Astrocyte of the spinal cord (primary cell): ENCODE measurements around the gene DSTYK.

Experiments
- DNase-seq: peaks from one replicate; pipeline ENCODE4 v3.0.0; 2011; ENCODE audit warnings: low read depth, low spot score
- H3K4me3 ChIP-seq: 2 replicates; pipeline ENCODE4 v1.5.1; 2011; ENCODE audit warnings: low read depth, mild to moderate bottlenecking, low read length, moderate library complexity
- in situ Hi-C: cut with HindIII; loops from 2 replicates; pipeline ENCODE4 v1.10.0; 2017; ENCODE audit warnings: low sequenced_read_pairs
- TF ChIP-seq, protein P1 (sequence below): IDR thresholded peaks from 2 replicates; pipeline ENCODE4 v1.5.1; 2012; ENCODE audit warnings: low read depth, mild to moderate bottlenecking, low read length, inconsistent platforms

DSTYK gene

DNA sequence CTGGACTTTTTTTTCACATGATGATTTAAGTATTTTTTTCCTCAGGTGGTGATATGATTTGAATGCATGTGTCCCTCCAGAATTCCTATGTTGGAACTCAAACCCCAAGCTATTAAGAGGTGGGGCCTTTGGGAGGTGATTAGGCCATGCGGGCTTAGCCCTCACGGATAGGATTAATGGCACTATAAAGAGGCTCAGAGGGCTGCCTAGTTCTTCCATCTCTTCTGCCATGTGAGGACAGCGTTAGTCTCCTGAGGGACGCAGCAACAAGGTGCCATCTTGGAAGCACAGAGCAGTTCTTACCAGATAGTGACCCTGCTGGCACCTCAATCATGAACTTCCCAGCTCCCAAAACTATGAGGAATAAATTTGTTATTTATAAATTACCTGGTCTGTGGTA lies 71.4 kb downstream of the DSTYK start:
- TF ChIP-seq, protein P1, sequence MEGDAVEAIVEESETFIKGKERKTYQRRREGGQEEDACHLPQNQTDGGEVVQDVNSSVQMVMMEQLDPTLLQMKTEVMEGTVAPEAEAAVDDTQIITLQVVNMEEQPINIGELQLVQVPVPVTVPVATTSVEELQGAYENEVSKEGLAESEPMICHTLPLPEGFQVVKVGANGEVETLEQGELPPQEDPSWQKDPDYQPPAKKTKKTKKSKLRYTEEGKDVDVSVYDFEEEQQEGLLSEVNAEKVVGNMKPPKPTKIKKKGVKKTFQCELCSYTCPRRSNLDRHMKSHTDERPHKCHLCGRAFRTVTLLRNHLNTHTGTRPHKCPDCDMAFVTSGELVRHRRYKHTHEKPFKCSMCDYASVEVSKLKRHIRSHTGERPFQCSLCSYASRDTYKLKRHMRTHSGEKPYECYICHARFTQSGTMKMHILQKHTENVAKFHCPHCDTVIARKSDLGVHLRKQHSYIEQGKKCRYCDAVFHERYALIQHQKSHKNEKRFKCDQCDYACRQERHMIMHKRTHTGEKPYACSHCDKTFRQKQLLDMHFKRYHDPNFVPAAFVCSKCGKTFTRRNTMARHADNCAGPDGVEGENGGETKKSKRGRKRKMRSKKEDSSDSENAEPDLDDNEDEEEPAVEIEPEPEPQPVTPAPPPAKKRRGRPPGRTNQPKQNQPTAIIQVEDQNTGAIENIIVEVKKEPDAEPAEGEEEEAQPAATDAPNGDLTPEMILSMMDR = no peak
- DNase-seq = no peak
- in situ Hi-C loops = no loop called here
- H3K4me3 ChIP-seq = no peak overlapping the region

DNA sequence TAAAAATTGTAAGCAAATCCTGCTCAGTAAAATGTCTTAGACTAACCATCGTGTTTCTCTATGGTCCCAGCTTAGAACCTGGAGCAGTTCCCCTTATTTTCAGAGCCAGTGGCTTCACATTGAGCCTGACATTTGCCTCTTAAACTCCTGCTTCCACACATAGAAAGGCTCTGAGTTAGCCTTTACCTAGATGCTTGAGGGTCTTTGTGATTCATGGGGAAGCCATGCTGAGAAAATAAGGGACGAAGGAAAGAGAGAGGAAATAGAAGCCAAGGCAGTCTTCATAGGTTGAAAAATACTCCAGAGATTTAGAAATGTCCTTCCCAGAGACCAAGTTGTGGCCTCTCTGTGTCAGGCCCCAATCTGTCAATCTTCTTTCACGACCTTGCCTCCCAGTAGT lies 73.6 kb downstream of the DSTYK start:
- in situ Hi-C loops = no loop called here
- TF ChIP-seq, protein P1 = no peak
- DNase-seq = no peak
- no peak overlapping the region for H3K4me3 ChIP-seq

DNA sequence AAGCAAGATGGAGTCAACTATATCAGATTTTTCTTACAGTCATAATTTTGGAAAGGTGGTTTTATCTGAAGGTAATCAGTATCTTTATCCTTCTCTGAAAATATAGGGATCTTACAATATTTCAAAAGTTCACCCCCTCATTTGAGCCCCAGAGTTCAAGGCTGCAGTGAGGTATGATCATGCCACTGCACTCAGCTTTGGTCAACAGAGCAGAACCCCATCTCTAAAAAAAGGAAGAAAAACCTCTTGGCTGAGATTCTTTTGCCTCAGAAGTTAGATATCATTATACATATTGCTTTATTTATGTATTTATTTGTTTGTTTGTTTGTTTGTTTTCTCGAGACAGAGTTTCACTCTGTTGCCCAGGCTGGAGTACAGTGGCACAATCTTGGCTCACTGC lies 78.2 kb downstream of the DSTYK start:
- no peak overlapping the region for H3K4me3 ChIP-seq
- no peak for DNase-seq
- in situ Hi-C loops = no loop called here
- TF ChIP-seq, protein P1 = no peak

DNA sequence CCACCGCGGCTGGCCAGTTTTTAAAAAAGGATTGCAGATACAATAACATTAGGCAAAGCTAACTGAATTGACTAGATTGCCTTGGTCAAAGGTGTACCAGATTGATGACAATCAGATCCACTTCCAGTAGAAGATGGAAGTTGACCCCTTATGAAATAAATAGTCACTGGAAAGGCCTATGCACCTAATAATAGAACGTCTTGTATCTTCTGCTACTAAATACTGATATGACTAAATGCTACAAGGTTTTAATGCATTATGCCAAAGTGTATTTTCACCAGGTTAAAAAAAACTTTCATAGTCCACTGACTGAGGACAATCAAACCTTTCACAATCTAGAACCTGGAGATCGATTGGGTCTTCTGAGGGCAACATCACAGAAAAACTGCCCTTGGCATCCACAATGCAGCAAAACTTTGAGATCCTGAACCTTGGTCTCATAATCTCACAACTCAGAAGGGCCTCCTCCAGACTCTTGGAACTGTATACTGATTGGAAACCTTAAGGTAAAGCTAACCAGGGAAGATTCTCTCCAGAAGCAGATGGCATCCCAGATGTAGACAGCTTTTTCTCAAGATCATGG lies 82.0 kb downstream of the DSTYK start:
- in situ Hi-C loops = no loop called here
- TF ChIP-seq, protein P1 = no peak
- no peak overlapping the region for H3K4me3 ChIP-seq
- no peak for DNase-seq

DNA sequence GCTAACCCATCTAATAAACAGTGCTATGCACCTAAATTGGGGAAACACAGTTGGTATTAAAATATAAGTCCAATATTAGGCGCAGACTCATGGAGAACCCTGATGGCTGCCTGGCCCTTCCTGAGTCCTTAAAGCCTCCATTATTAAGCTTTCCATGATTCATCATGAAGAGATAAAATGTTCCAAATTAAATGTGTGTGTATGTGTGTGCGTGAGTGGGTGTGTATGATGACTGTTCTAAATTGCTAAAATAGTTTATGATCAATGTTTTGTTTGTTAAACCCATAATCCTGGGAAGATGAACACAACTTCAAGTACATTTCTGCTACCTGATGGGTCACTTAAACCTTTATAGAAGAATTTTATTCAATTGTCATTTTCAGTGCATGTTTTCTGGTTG lies 83.5 kb downstream of the DSTYK start:
- no peak overlapping the region for H3K4me3 ChIP-seq
- DNase-seq = no peak
- in situ Hi-C loops = no loop called here
- TF ChIP-seq, protein P1 = no peak

DNA sequence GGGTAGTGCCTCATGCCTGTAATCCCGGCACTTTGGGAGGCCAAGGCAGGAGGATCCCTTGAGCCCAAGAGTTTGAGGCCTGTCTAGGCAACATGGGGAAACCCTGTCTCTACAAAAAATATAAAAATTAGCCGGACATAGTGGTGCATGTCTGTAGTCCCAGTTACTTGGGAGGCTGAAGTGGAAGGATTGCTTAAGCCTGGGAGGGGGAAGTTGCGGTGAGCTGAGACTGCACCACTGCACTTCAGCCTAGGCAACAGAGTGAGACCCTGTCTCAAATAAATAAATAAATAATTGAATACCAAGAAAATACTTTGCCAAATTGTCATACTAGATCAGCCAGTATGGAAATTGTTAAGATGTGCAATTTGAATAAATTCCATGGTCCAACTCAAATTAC lies 83.9 kb downstream of the DSTYK start:
- TF ChIP-seq, protein P1 = no peak
- in situ Hi-C loops = no loop called here
- no peak overlapping the region for H3K4me3 ChIP-seq
- no peak for DNase-seq

DNA sequence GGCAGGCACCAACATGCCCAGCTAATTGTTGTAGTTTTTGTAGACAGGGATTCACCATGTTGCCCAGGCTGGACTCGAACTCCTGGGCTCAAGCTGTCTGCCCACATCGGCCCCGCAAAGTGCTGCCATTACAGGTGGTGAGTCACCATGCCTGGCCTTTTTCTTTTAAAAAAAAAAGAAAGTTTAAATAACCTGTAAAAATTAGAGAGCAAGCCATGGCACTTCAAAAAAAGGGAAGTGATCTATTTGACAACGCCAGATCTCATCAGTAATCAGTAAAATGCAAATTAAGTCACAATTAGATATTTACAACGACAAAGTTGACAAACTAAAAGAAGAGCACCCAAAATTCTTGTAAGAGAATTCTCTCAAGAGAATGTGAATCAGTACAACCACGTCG lies 86.8 kb downstream of the DSTYK start:
- no peak for DNase-seq
- H3K4me3 ChIP-seq = no peak overlapping the region
- TF ChIP-seq, protein P1 = no peak
- in situ Hi-C loops = no loop called here
